ENCODE measurements around the gene ASPDH. TPM values are rescaled to one million over a fixed set of nuclear protein-coding genes. Genes with fewer than 3 reads are reported as not detected.
"Not testable (repeated sequence)": the region's sequence is repeated elsewhere in the genome, so short reads cannot be mapped to it uniquely, and the experiment has no call there.

Gene ASPDH
- total and polyA plus RNA-seq, 7 donors = not detected

GRCh38 chr19:50535672-50536187 lies 22.0 kb upstream of the ASPDH start:
- H3K9me3 ChIP-seq = peaks cover 0 to 7% (median 2%) of the 10 kb centered on the region in 4 donors
- H3K4me3 ChIP-seq = no peak overlapping the region
- no peak for DNase-seq
- no peak overlapping the region for H3K27ac ChIP-seq
- peaks cover 7 to 23% (median 8%) of the 10 kb centered on the region in 3 donors for H3K27me3 ChIP-seq
- no peaks in the 10 kb centered on the region for H3K4me1 ChIP-seq
- intact Hi-C loops (cut with DNase I) = no loop called here
- TF ChIP-seq POLR2AphosphoS5 (IDR thresholded peaks at IDR 0.05) (no peak), CTCF (IDR thresholded peaks at IDR 0.05) (no peak), EP300 (IDR thresholded peaks at IDR 0.05) (no peak), POLR2A (IDR thresholded peaks at IDR 0.05) (no peak)
- 61 to 77% methylated on average over 11 of the region's 11 CpGs for WGBS, 2 donors
- no peaks in the 10 kb centered on the region for H3K36me3 ChIP-seq

GRCh38 chr19:50534478-50534877 lies 20.8 kb upstream of the ASPDH start:
- Histone ChIP-seq H3K27me3 (peaks cover 7 to 24% (median 8%) of the 10 kb centered on the region in 3 donors), H3K4me1 (no peaks in the 10 kb centered on the region), H3K9me3 (peaks cover 0 to 7% (median 2%) of the 10 kb centered on the region in 4 donors), H3K27ac (no peak overlapping the region), H3K36me3 (no peaks in the 10 kb centered on the region), H3K4me3 (no peak overlapping the region)
- no peak for DNase-seq
- intact Hi-C loops (cut with DNase I) = no loop called here
- no peak for TF ChIP-seq POLR2AphosphoS5 (IDR thresholded peaks at IDR 0.05)
- TF ChIP-seq POLR2A (IDR thresholded peaks at IDR 0.05) = no peak
- no peak for TF ChIP-seq EP300 (IDR thresholded peaks at IDR 0.05)
- no peak for TF ChIP-seq CTCF (IDR thresholded peaks at IDR 0.05)
- 88 to 89% methylated on average over 3 of the region's 3 CpGs for WGBS, 2 donors

- Histone ChIP-seq H3K9me3 (peaks cover 0 to 7% (median 2%) of the 10 kb centered on the region in 4 donors), H3K27ac (no peak overlapping the region), H3K4me1 (no peaks in the 10 kb centered on the region), H3K27me3 (peaks cover 7 to 33% (median 8%) of the 10 kb centered on the region in 3 donors), H3K36me3 (no peaks in the 10 kb centered on the region), H3K4me3 (no peak overlapping the region)
- TF ChIP-seq EP300 (IDR thresholded peaks at IDR 0.05) = no peak
- no peak for TF ChIP-seq CTCF (IDR thresholded peaks at IDR 0.05)
- TF ChIP-seq POLR2AphosphoS5 (IDR thresholded peaks at IDR 0.05) = no peak
- no peak for TF ChIP-seq POLR2A (IDR thresholded peaks at IDR 0.05)
- 89 to 91% methylated on average over 4 of the region's 4 CpGs for WGBS, 2 donors
- intact Hi-C loops (cut with DNase I) = no loop called here
- no peak for DNase-seq
These were observed 19.2 kb upstream of the ASPDH start for GRCh38 chr19:50532952-50533351.

- Histone ChIP-seq H3K36me3 (no peaks in the 10 kb centered on the region), H3K27me3 (peaks cover 7 to 23% (median 8%) of the 10 kb centered on the region in 3 donors), H3K4me1 (no peaks in the 10 kb centered on the region), H3K27ac (no peak overlapping the region), H3K9me3 (peaks cover 0 to 7% (median 2%) of the 10 kb centered on the region in 4 donors), H3K4me3 (no peak overlapping the region)
- DNase-seq = no peak
- 55 to 63% methylated on average over 14 of the region's 14 CpGs for WGBS, 2 donors
- intact Hi-C loops (cut with DNase I) = no loop called here
- TF ChIP-seq POLR2AphosphoS5 (IDR thresholded peaks at IDR 0.05) = no peak
- no peak for TF ChIP-seq POLR2A (IDR thresholded peaks at IDR 0.05)
- no peak for TF ChIP-seq CTCF (IDR thresholded peaks at IDR 0.05)
- TF ChIP-seq EP300 (IDR thresholded peaks at IDR 0.05) = no peak
These were observed 17.5 kb upstream of the ASPDH start for GRCh38 chr19:50531171-50531612.

- H3K27me3 ChIP-seq = peaks cover 7 to 23% (median 8%) of the 10 kb centered on the region in 3 donors
- DNase-seq; H3K9me3 ChIP-seq; H3K4me1 ChIP-seq; H3K27ac ChIP-seq; H3K4me3 ChIP-seq; intact Hi-C loops (cut with DNase I); H3K36me3 ChIP-seq: not testable (repeated sequence)
- WGBS, 2 donors = 83 to 91% methylated on average over 3 of the region's 3 CpGs
These were observed 14.3 kb upstream of the ASPDH start for GRCh38 chr19:50528052-50528451.
